ENCODE measurements around the gene KLK12.

KLK12 gene

GRCh38 chr19:51044327-51044726 is 9.5 kb upstream of the KLK12 start:
- FAIRE-seq: no peak

DNA sequence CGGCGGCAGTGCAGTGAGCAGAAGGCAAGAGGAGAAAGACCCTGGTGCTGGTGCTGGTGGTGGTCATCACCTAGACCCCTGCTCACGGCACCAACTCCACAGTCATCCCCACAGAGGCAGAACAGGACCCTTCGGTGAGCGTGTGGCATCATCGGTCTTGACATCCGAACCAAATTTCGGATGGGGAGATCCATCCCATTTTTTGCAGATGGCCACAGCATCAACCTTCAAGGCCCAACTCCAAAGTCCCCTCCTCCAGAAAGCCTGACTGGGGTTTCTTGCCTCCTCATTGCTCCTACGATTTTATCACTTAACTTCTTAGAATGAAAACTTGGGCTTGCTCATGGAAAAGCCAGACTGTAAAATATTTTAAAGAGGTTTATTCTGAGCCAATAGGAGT is 8.7 kb upstream of the KLK12 start:
- FAIRE-seq: no peak

- no peak for FAIRE-seq
Measured at GRCh38 chr19:51040151-51040550, 5.3 kb upstream of the KLK12 start.

DNA sequence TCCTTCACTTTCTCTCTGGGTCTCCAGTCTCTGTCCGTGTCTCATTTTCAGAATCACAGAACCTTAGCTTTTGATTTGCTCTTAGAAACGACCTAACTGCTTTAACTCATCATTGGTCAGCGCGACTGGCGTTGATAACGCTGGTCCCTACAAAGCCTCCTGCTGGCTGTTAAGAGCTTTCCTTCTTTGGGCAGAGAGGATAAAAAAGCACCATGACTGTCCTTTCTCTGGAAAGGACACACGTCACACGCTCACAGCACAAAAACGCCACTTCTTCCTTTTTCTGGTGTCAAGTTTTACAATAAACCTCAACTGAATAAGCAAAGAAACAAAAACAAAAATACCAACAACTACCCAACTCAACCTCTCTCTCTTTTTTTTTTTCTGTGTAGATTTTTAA is 1.7 kb upstream of the KLK12 start:
- no peak for FAIRE-seq

- FAIRE-seq: no peak
Measured at GRCh38 chr19:51031880-51032225, 2.9 kb downstream of the KLK12 start.

DNA sequence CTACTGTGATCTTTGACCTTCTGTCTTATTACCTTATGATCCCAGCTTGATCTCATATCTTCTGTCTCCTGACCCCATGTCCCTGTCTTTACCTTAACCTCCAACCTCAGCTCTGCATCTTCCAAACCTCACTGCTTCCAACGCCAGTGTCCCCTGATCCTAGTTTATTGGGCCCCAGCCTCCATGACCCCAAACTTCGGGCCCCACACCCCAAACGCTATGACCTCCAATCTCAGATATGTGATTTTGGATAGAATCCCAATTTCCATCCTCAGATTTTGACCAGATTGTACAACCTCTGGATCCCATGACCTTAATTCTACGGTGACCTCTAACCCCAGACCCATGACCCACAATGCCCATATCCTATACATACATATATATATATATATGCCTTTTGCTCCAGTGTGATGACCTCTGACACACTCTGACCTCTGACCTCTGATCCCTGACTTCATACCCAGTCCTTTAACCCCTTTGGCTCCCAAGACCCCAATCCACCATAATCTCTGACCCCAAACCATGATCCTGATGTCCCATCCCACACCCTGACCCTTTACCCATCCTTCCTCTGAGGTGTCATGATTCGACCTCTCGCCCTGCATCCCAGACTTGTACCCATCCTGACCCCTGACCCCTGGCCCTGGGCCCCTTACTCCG is 3.5 kb downstream of the KLK12 start:
- no peak for FAIRE-seq

DNA sequence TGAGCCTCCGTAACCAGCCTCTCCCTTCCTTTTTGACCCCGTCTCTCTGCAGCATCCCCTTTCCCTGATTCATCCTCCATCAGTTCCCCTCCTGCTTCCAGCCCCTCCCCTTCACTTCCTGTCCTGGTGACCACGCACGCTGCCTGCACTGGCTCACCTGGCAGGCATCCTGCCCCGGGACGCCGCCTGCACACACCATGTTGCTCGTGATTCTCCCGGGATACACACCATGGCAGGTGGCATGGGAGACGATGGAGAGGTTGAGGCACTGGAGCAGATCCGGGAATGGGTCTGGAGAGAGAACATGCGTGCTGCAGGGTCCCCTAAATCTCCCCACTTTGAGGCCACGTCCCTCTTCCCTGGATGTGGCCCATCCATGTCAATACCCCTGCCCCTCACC is 4.2 kb downstream of the KLK12 start:
- no peak for FAIRE-seq

- FAIRE-seq: no peak
Measured at GRCh38 chr19:51029718-51030117, 5.1 kb downstream of the KLK12 start.

- FAIRE-seq: no peak
Measured at GRCh38 chr19:51027873-51028272, 6.9 kb downstream of the KLK12 start.

DNA sequence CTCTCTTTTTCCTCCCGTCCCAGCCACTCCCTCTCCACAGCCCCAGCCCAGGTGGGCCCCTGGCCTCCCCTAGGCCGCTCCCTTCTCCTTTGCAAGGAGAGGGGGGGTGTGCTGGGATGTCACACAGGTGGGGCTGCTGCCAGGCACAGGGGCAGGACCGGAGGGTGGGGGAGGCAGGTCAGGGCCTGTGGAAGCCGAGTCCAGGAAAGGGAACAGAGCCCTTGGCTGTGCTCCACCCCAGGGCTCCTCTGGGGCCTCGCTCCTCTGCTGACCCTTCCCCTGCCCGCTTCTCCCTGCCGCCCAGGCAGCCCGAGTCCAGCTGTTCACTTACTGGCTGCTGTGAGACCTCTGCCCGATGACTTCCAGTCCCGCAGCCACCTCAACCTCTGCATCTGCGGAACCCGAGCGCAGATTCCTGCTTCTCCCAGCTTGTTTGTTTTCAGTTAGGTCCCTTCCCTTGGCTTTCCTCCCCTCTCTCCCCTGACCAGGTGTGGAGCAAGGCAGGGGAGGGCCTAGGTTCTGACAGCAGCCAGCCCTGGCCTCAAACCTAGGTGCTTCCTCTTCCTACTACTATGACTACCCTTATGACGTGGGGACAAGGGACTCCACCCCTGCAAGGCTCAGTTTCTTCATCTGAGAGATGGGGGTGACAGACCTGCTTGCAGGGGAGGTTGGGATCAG is 7.5 kb downstream of the KLK12 start:
- no peak for FAIRE-seq

DNA sequence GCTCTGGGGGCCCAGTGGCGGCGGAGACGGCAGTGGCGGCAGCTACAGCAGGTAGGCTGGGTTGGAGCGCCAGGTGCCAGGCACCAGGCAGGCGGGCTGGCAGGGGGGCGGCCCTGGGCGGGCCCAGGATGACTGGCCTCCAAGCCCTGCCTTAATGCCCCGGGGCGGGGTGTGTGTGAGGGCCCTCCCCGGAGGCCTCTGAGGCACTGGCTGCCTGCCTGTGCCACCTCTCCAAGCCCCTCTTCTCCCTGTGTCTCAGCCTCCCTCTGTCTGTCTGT is 8.3 kb downstream of the KLK12 start, which contains the start of gene KLK11:
Gene KLK11 (minus strand): TSS at position 63 of the 278 bp plus-strand sequence. CDS start 985 bp downstream, outside the sequence.
- no peak for FAIRE-seq

- no peak for FAIRE-seq
Measured at GRCh38 chr19:51025809-51026553, 8.8 kb downstream of the KLK12 start.

DNA sequence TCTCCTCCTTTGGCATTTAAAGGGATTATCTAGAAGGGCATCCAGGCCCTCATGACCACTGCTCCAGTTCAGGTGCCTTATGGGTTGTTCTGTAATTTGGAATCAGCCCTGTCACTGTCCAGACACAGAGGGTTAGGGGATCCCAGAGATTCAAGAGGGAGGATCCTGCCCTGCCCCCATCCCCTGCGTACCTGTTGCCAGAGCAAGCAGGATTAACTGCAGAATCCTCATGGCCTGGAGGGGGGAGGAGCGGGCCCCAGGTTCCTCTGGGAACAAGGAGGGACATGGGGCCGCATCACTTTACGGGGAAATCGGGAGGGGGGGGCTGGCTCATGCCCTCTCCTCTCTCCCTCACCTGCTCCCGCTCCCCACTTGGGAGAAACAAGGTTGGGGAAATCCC is 9.4 kb downstream of the KLK12 start:
- FAIRE-seq: no peak

DNA sequence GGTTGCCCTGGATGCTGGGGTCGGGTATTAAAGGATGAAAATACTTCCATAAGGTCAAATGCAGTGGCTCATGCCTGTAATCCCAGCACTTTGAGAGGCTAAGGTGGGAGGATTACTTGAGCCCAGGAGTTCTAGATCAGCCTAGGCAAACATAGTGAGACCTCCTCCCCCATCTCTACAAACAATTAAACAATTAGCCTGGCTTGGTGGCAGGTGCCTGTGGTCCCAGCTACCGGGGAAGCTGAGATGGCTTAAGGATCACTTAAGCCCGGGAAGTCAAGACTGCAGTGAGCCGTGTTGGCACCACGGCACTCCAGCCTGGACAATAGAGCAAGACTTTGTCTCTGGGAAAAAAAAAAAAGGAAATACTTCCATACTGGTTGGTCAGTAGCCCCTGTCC is 9.9 kb downstream of the KLK12 start:
- FAIRE-seq: no peak

- FAIRE-seq: no peak
Measured at GRCh38 chr19:51023946-51024345, 10.9 kb downstream of the KLK12 start.

DNA sequence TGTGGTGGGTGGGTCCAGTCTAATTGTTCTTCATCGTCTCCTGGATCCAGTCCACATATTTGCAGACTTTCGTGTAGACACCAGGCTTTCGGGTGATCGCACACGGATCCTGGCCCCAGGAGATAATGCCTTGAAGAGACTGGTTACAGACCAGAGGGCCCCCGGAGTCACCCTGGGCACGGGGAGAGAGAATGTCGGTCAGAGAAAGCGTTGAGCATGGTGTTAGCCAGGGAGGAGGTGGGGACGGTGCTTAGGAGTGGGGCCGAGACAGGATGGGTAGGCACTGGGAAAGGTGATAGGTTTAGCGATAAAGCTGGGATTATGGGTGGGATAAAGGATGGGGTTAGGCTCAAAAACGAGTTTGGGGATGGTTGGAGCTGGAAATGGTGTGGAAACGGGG is 12.3 kb downstream of the KLK12 start:
- FAIRE-seq: no peak

GRCh38 chr19:51020988-51021651 is 13.7 kb downstream of the KLK12 start:
- no peak for FAIRE-seq

- FAIRE-seq: no peak
Measured at GRCh38 chr19:51019544-51019925, 15.3 kb downstream of the KLK12 start, which contains the start of gene KLK10. Gene KLK10, minus strand, starts transcription at chr19:51019709. Its CDS starts 579 bp downstream, at chr19:51019130.

GRCh38 chr19:51018745-51019543 is 15.9 kb downstream of the KLK12 start:
- no peak for FAIRE-seq

GRCh38 chr19:51016798-51017683 is 17.8 kb downstream of the KLK12 start:
- no peak for FAIRE-seq

- no peak for FAIRE-seq
Measured at GRCh38 chr19:51015691-51016267, 19.0 kb downstream of the KLK12 start.
